GM12878 (cell line): ENCODE results near the gene PDZRN4. TPM values are rescaled to one million over a fixed set of nuclear protein-coding genes. Genes with fewer than 3 reads are reported as not detected.
"Not testable (repeated sequence)": the region's sequence is repeated elsewhere in the genome, so short reads cannot be mapped to it uniquely, and the experiment has no call there.

ENCODE experiments used
- ATAC-seq: fragments of 200-7000 bp; cut with Tn5 transposase; 3 replicates; pipeline ENCODE4 v1.9.1; 2020; ENCODE audit warnings: mild to moderate bottlenecking, moderate library complexity
- BruUV-seq: library from RNA; stranded (reverse); fragments of 400-500 nt; replicated peaks from 2 replicates; lab custom pipeline; 2021; lab: Mats Ljungman, UMichigan
- CTCF ChIA-PET: fragments of 300-600 bp; sonication (Branson Sonifier 250); formaldehyde crosslinking; extraction: SDS; loops from one replicate; lab custom pipeline; 2021; ENCODE audit warnings: inconsistent platforms; lab: Yijun Ruan, JAX
- POLR2A ChIA-PET: fragments of 350-600 bp; formaldehyde crosslinking; extraction: SDS; loops from one replicate; lab custom pipeline; 2021; ENCODE audit warnings: inconsistent platforms; lab: Charles Lee
- RAD21 ChIA-PET: fragments of 300-600 bp; sonication (Branson Sonifier 250); formaldehyde crosslinking; loops from one replicate; lab custom pipeline; 2023; ENCODE audit warnings: antibody characterized with exemption; ENCODE audit not compliant: unreplicated experiment; lab: Charles Lee
- SMC1A ChIA-PET: fragments of 300-600 bp; sonication (Branson Sonifier 250); formaldehyde crosslinking; loops from one replicate; lab custom pipeline; 2023; ENCODE audit not compliant: unreplicated experiment, uncharacterized antibody; lab: Charles Lee
- DNase-seq: peaks from one replicate; pipeline ENCODE4 v3.0.0-alpha.2; 2011; ENCODE audit warnings: low read depth, low spot score
- FAIRE-seq: peaks from 3 replicates; lab custom pipeline; 2011; peaks lifted over from hg19 to GRCh38; lab: Jason Lieb, UNC
- H2AFZ ChIP-seq: 2 replicates; pipeline ENCODE4 v1.6.0; 2011; ENCODE audit warnings: low read depth, low read length, control low read depth; ENCODE audit not compliant: control insufficient read depth
- H3K27ac ChIP-seq: 2 replicates; pipeline ENCODE4 v1.5.1; 2011; ENCODE audit warnings: control low read depth; ENCODE audit not compliant: control insufficient read depth, insufficient read depth
- H3K27me3 ChIP-seq, 2 experiments: replicated peaks in 1 of 2; 2 replicates each; pipeline versions ENCODE4 v1.6.0 to v1.6.1; 2011; ENCODE audit warnings: low read length in 1 of 2; ENCODE audit not compliant: control insufficient read depth in 2 of 2, insufficient read depth in 2 of 2
- H3K36me3 ChIP-seq, 2 experiments: 2 replicates each; pipeline ENCODE4 v1.5.1; 2011; ENCODE audit warnings: low read length in 1 of 2; ENCODE audit not compliant: control insufficient read depth in 2 of 2, insufficient read depth in 2 of 2
- H3K4me1 ChIP-seq: 2 replicates; pipeline ENCODE4 v1.6.1; 2011; ENCODE audit warnings: mild to moderate bottlenecking, low read length, moderate library complexity, mixed read lengths; ENCODE audit not compliant: control insufficient read depth, insufficient read depth
- H3K4me2 ChIP-seq: 2 replicates; pipeline ENCODE4 v1.6.0; 2011; ENCODE audit warnings: control low read depth; ENCODE audit not compliant: control insufficient read depth, insufficient read depth
- H3K4me3 ChIP-seq: fragments of 200-600 bp; sonication (generic); 2 replicates; pipeline ENCODE4 v1.5.1; 2016
- H3K79me2 ChIP-seq: 2 replicates; pipeline ENCODE4 v1.6.0; 2011; ENCODE audit warnings: low read length; ENCODE audit not compliant: control insufficient read depth, insufficient read depth
- H3K9ac ChIP-seq: 2 replicates; pipeline ENCODE4 v1.8.0; 2011; ENCODE audit warnings: low read length, control low read depth, mixed read lengths; ENCODE audit not compliant: control insufficient read depth, insufficient read depth
- H3K9me3 ChIP-seq: replicated peaks from 3 replicates; pipeline ENCODE4 v1.5.1; 2011; ENCODE audit warnings: mild to moderate bottlenecking, low read length; ENCODE audit not compliant: control insufficient read depth, insufficient read depth
- H4K20me1 ChIP-seq: 2 replicates; pipeline ENCODE4 v1.6.0; 2011; ENCODE audit not compliant: control insufficient read depth, insufficient read depth
- ETV6 ChIP-seq, 2 experiments: fragments of 450-650 bp in 1 of 2; IDR thresholded peaks in 1 of 2; conservative IDR thresholded peaks in 1 of 2; 2 replicates each; pipeline ENCODE4 v1.6.1; 2014; ENCODE audit warnings: antibody characterized with exemption in 1 of 2, borderline replicate concordance in 1 of 2, low read depth in 1 of 2, mild to moderate bottlenecking in 1 of 2, moderate library complexity in 1 of 2
- MEF2B ChIP-seq: fragments of 450-650 bp; IDR thresholded peaks from 2 replicates; pipeline ENCODE4 v1.6.1; 2018; ENCODE audit warnings: mild to moderate bottlenecking, moderate library complexity; ENCODE audit not compliant: partially characterized antibody, poor library complexity, severe bottlenecking
- SMAD5 ChIP-seq: IDR thresholded peaks from 2 replicates; pipeline ENCODE4 v1.6.1; 2016; ENCODE audit warnings: antibody characterized with exemption, low read depth
- ZNF622 ChIP-seq: fragments of 450-650 bp; IDR thresholded peaks from 2 replicates; pipeline ENCODE4 v1.6.1; 2017; ENCODE audit warnings: mild to moderate bottlenecking, inconsistent platforms
- WGBS: methylation state at CpG from one replicate; pipeline ENCODE4 v1.1.6; 2016; ENCODE audit warnings: low lambda C conversion rate; ENCODE audit not compliant: insufficient replicate concordance, insufficient coverage; ENCODE audit errors: missing lambda C conversion rate; 5-methylcytosine and 5-hydroxymethylcytosine counted together
- in situ Hi-C: fragments of 300-500 bp; cut with MboI; formaldehyde crosslinking; loops from 9 replicates; pipeline ENCODE4 v1.14.3; 2018; ENCODE audit warnings: mixed read lengths
- intact Hi-C: fragments of 100-400 bp; cut with micrococcal nuclease; formaldehyde crosslinking; loops from one replicate; pipeline ENCODE4 v1.14.2; 2022; ENCODE audit not compliant: unreplicated experiment
- polyA plus RNA-seq, 11 experiments: library from polyadenylated mRNA; depleted of rRNA in 4 of 11; unstranded in 6 of 11; stranded (reverse) in 5 of 11; fragments of >200 nt; fragmentation: Nextera tagmentation in 4 of 11; fragmentation: Illumina TruSeq in 1 of 11; extraction: Ambion mirVana in 4 of 11; extraction: Trizol in 1 of 11; gene quantifications; 1 replicate in 1 of 11; 2 replicates in 10 of 11; pipeline versions ENCODE4 v1.2.1 to v1.2.3, GENCODE V29; 2011 to 2016; ENCODE audit warnings: inconsistent platforms in 2 of 11, missing spikeins in 2 of 11, low read depth in 1 of 11
- total RNA-seq, 4 experiments: library from RNA; depleted of rRNA in 3 of 4; stranded (reverse); fragments of >200 nt in 3 of 4; fragmentation: Illumina TruSeq in 1 of 4; extraction: Trizol in 1 of 4; gene quantifications; 2 replicates each; pipeline versions ENCODE4 v1.2.1 to v1.2.3, GENCODE V29; 2013 to 2021

Gene PDZRN4
- total and polyA plus RNA-seq, 10 of the 15 experiments (the other 5 are each of a cell fraction or from before 2014, with no cell fraction given), result 0.03 TPM; not detected in 9

DNA sequence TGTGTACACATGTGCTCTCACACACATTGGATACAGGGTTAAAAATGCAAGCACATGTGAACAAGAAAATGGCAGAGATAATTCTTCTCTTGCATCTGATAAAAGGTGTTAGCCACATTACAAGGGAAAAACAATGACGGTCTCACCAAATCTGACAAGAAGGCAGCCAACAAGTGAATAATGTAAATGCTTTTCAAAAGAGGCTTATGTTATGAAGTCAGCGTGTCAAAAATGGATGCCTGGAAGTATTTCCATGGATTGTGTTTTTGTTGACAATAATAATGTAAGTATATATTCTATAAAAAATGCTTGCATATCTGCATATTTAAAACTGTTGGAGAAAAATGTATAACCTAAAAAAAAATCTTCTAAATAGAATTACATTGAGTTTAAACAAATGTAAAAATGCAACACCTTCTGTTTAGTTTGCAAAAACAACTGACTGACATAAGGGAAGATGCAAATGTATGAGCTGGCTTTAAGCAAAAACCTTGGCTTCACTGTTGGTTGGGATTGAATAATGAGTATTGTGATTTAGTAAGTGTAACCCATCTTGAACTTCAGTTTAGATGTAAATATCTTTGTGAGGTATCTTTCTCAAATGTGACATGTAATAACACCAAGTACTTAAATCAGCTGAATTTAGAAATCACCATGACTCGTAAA lies 424.9 kb downstream of the PDZRN4 start:
- no peak for TF ChIP-seq SMAD5
- no peak for TF ChIP-seq MEF2B
- no peak for TF ChIP-seq ETV6 (conservative IDR thresholded peaks at IDR 0.05 in 1 of 2, IDR thresholded peaks at IDR 0.05 in 1 of 2; ENCODE audit: borderline replicate concordance in 1 of 2, low read depth in 1 of 2)
- no peak for TF ChIP-seq ZNF622
- TF ChIP-seq, all 136 proteins: peak for 0
- ChIA-PET CTCF (no interaction called here), SMC1A (no interaction called here), POLR2A (no interaction called here), RAD21 (no interaction called here)
- no peak overlapping the region for H3K4me3 ChIP-seq
- no peaks in the 10 kb centered on the region for H3K9me3 ChIP-seq
- DNase-seq (no peak), FAIRE-seq (peak; percentile 35), ATAC-seq (no peak)
- intact Hi-C loops (no loop called here), in situ Hi-C loops (no loop called here)
- no peak overlapping the region for H3K4me2 ChIP-seq
- no peaks in the 10 kb centered on the region for H3K79me2 ChIP-seq
- 22% methylated on average over 3 of the region's 3 CpGs for WGBS
- H3K9ac ChIP-seq, result no peak overlapping the region
- H3K4me1 ChIP-seq, result no peaks in the 10 kb centered on the region
- no peaks in the 10 kb centered on the region for H3K27me3 ChIP-seq
- H4K20me1 ChIP-seq, result no peaks in the 10 kb centered on the region
- H3K36me3 ChIP-seq, result no peaks in the 10 kb centered on the region
- H3K27ac ChIP-seq, result no peak overlapping the region
- H2AFZ ChIP-seq, result no peak overlapping the region
- no TSS peak for BruUV-seq

DNA sequence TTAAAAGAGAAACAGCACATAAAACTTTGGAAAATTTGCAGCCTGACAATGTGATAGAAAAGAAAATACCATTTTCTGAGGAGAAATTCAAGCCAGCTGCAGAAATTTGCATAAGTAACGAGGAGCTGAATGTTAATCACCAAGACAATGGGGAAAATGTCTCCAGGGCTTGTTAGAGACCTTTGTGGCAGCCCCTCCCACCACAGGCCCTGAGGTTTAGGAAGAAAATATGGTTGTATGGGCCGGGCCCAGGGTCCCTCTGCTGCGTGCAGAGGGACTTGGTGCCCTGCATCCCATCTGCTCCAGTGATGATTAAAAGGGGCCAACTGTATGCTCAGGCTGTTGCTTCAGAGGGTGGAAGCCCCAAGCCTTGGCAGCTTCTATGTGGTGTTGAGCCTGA lies 427.1 kb downstream of the PDZRN4 start:
- SMC1A ChIA-PET, H3K9ac ChIP-seq, ATAC-seq, H3K4me2 ChIP-seq, intact Hi-C loops, FAIRE-seq, H3K27ac ChIP-seq, H3K36me3 ChIP-seq, H3K79me2 ChIP-seq, POLR2A ChIA-PET, in situ Hi-C loops, H3K4me3 ChIP-seq, H4K20me1 ChIP-seq, H3K9me3 ChIP-seq, CTCF ChIA-PET, DNase-seq, H3K27me3 ChIP-seq, H3K4me1 ChIP-seq, H2AFZ ChIP-seq, BruUV-seq, RAD21 ChIA-PET: not testable (repeated sequence)
- WGBS, result 19% methylated on average over 3 of the region's 3 CpGs
